Astrocyte (in vitro differentiated cells and primary cell): ENCODE results near the gene CASP3.

Experiments
- EZH2 ChIP-seq: IDR thresholded peaks from 2 replicates; pipeline ENCODE4 v1.6.1; 2012; ENCODE audit warnings: mild to moderate bottlenecking, low read length, inconsistent platforms; ENCODE audit not compliant: insufficient read depth
- TF ChIP-seq, protein P1 (sequence below): IDR thresholded peaks from 2 replicates; pipeline ENCODE4 v1.5.1; 2011; ENCODE audit warnings: low read depth, mild to moderate bottlenecking, inconsistent platforms, low read length, moderate library complexity; ENCODE audit not compliant: insufficient read depth

DNA sequence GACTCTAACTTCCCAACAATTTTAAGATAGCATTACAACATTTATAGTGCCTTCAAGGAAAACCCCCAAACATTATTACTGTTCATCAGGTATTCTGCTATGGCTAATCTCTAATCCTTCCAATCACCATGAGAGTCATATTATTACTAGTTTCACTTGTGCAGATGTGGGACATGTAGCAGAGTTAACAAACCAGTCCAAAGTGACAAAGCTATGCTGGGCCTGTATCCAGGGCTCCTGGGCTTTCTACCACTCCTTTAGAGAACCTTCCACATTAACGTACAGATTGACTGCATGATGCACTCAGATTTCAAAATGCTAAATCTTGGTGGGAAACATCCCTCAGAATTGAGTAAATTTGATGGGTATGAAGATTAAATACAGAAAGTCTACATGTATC is 16.4 kb downstream of the CASP3 start:
- TF ChIP-seq, protein P1, sequence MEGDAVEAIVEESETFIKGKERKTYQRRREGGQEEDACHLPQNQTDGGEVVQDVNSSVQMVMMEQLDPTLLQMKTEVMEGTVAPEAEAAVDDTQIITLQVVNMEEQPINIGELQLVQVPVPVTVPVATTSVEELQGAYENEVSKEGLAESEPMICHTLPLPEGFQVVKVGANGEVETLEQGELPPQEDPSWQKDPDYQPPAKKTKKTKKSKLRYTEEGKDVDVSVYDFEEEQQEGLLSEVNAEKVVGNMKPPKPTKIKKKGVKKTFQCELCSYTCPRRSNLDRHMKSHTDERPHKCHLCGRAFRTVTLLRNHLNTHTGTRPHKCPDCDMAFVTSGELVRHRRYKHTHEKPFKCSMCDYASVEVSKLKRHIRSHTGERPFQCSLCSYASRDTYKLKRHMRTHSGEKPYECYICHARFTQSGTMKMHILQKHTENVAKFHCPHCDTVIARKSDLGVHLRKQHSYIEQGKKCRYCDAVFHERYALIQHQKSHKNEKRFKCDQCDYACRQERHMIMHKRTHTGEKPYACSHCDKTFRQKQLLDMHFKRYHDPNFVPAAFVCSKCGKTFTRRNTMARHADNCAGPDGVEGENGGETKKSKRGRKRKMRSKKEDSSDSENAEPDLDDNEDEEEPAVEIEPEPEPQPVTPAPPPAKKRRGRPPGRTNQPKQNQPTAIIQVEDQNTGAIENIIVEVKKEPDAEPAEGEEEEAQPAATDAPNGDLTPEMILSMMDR, result no peak
- no peak for TF ChIP-seq EZH2
